ENCODE results near the gene POFUT2.
"Not testable (repeated sequence)": the region's sequence is repeated elsewhere in the genome, so short reads cannot be mapped to it uniquely, and the experiment has no call there.

- TF ChIP-seq, protein P1, sequence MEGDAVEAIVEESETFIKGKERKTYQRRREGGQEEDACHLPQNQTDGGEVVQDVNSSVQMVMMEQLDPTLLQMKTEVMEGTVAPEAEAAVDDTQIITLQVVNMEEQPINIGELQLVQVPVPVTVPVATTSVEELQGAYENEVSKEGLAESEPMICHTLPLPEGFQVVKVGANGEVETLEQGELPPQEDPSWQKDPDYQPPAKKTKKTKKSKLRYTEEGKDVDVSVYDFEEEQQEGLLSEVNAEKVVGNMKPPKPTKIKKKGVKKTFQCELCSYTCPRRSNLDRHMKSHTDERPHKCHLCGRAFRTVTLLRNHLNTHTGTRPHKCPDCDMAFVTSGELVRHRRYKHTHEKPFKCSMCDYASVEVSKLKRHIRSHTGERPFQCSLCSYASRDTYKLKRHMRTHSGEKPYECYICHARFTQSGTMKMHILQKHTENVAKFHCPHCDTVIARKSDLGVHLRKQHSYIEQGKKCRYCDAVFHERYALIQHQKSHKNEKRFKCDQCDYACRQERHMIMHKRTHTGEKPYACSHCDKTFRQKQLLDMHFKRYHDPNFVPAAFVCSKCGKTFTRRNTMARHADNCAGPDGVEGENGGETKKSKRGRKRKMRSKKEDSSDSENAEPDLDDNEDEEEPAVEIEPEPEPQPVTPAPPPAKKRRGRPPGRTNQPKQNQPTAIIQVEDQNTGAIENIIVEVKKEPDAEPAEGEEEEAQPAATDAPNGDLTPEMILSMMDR (IDR thresholded peaks at IDR 0.05), result not testable (repeated sequence)
- not testable (repeated sequence) for TF ChIP-seq POLR2A (IDR thresholded peaks at IDR 0.05)
These were observed 28.2 kb upstream of the POFUT2 start for GRCh38 chr21:45315676-45316470.
